SK-N-SH (cell line): ENCODE data around the gene RHBDF2. TPM values are rescaled to one million over a fixed set of nuclear protein-coding genes. Genes with fewer than 3 reads are reported as not detected.
A peak's percentile ranks its signal among the peaks of the same experiment; 100 is the strongest.

Experiments
- CTCF ChIA-PET: fragments of 300-600, 350-600 bp; formaldehyde crosslinking; extraction: SDS; loops from one replicate; lab custom pipeline; 2021; lab: Yijun Ruan, JAX
- POLR2A ChIA-PET: fragments of 350-600 bp; sonication (Branson Sonifier 250); formaldehyde crosslinking; extraction: SDS; loops from one replicate; lab custom pipeline; 2020; ENCODE audit warnings: antibody characterized with exemption, inconsistent platforms; lab: Yijun Ruan, JAX
- DNase-seq: peaks from one replicate; pipeline ENCODE4 v3.0.0; 2012
- H2AFZ ChIP-seq: fragments of 200-600 bp; sonication (generic); 2 replicates; pipeline ENCODE4 v1.8.1; 2016; ENCODE audit warnings: antibody characterized with exemption, mild to moderate bottlenecking, low read depth
- H3F3A ChIP-seq: fragments of 200-600 bp; sonication (generic); replicated peaks from 2 replicates; pipeline ENCODE3; 2016; ENCODE audit warnings: antibody characterized with exemption, mild to moderate bottlenecking; ENCODE audit not compliant: insufficient read depth
- H3K27ac ChIP-seq, 2 experiments: fragments of 200-500 bp in 1 of 2; fragments of 200-600 bp in 1 of 2; sonication (Bioruptor generic) in 1 of 2; sonication (generic), shearing (Covaris generic) in 1 of 2; 2 replicates each; pipeline versions ENCODE4 v1.5.1 to v1.6.1; 2014 to 2016; ENCODE audit warnings: low read depth in 2 of 2, inconsistent platforms in 1 of 2, low read length in 1 of 2, mild to moderate bottlenecking in 1 of 2, mixed read lengths in 1 of 2
- H3K27me3 ChIP-seq: fragments of 200-600 bp; sonication (generic), shearing (Covaris generic); 2 replicates; pipeline ENCODE4 v1.6.1; 2016; ENCODE audit warnings: mixed run types; ENCODE audit not compliant: insufficient read depth
- H3K36me3 ChIP-seq, 2 experiments: fragments of 200-500 bp in 1 of 2; fragments of 200-600 bp in 1 of 2; sonication (Bioruptor generic) in 1 of 2; sonication (generic) in 1 of 2; replicated peaks in 1 of 2; 2 replicates each; pipeline versions ENCODE3 to v1.5.1; 2014 to 2016; ENCODE audit warnings: low read length in 1 of 2, mild to moderate bottlenecking in 1 of 2; ENCODE audit not compliant: insufficient read depth in 2 of 2, control insufficient read depth in 1 of 2
- H3K4me1 ChIP-seq, 2 experiments: fragments of 200-500 bp in 1 of 2; fragments of 200-600 bp in 1 of 2; sonication (Bioruptor generic) in 1 of 2; sonication (generic), shearing (Covaris generic) in 1 of 2; 2 replicates each; pipeline versions ENCODE4 v1.5.1 to v1.6.1; 2014 to 2016; ENCODE audit warnings: low read depth in 1 of 2, low read length in 1 of 2, mixed run types in 1 of 2; ENCODE audit not compliant: insufficient read depth in 2 of 2, control insufficient read depth in 1 of 2
- H3K4me2 ChIP-seq: fragments of 200-600 bp; sonication (generic), shearing (Covaris generic); 2 replicates; pipeline ENCODE4 v1.6.1; 2017; ENCODE audit warnings: mixed run types
- H3K4me3 ChIP-seq, 2 experiments: fragments of 200-500 bp in 1 of 2; fragments of 200-600 bp in 1 of 2; sonication (Bioruptor generic) in 1 of 2; sonication (generic), shearing (Covaris generic) in 1 of 2; 2 replicates each; pipeline versions ENCODE4 v1.5.1 to v1.8.1; 2014 to 2016; ENCODE audit warnings: low read depth in 2 of 2, inconsistent platforms in 1 of 2, low read length in 1 of 2, mild to moderate bottlenecking in 1 of 2, mixed read lengths in 1 of 2, moderate library complexity in 1 of 2
- H3K79me2 ChIP-seq: fragments of 200-600 bp; sonication (generic); 2 replicates; pipeline ENCODE4 v1.8.1; 2017; ENCODE audit warnings: mild to moderate bottlenecking; ENCODE audit not compliant: insufficient read depth
- H3K9ac ChIP-seq: fragments of 200-600 bp; sonication (generic); 2 replicates; pipeline ENCODE4 v1.6.1; 2017; ENCODE audit warnings: mixed run types
- H3K9me2 ChIP-seq: fragments of 200-600 bp; sonication (generic); 2 replicates; pipeline ENCODE4 v1.6.1; 2017; ENCODE audit warnings: mixed run types
- H3K9me3 ChIP-seq: fragments of 200-600 bp; sonication (generic); 2 replicates; pipeline ENCODE4 v1.6.1; 2017; ENCODE audit warnings: mixed run types, mild to moderate bottlenecking, moderate library complexity
- H4K20me1 ChIP-seq: fragments of 200-600 bp; sonication (generic); 2 replicates; pipeline ENCODE4 v1.6.1; 2017; ENCODE audit warnings: mild to moderate bottlenecking, mixed run types; ENCODE audit not compliant: insufficient read depth
- EP300 ChIP-seq, 2 experiments: IDR thresholded peaks; 2 replicates each; pipeline versions ENCODE4 v1.4.0 to v1.6.1; 2012; ENCODE audit warnings: borderline replicate concordance in 1 of 2, low read depth in 1 of 2, low read length in 1 of 2
- FOSL2 ChIP-seq: IDR thresholded peaks from 2 replicates; pipeline ENCODE4 v1.4.0; 2012; ENCODE audit warnings: low read depth, mild to moderate bottlenecking, moderate library complexity, borderline replicate concordance
- GATA2 ChIP-seq: sonication (generic); formaldehyde crosslinking; IDR thresholded peaks from 2 replicates; pipeline ENCODE4 v1.5.0; 2020; ENCODE audit warnings: mild to moderate bottlenecking, missing genetic modification reagents
- RAD21 ChIP-seq: IDR thresholded peaks from 2 replicates; pipeline ENCODE4 v1.6.1; 2012; ENCODE audit warnings: mild to moderate bottlenecking, low read length
- WGBS: methylation state at CpG from one replicate; pipeline ENCODE4 v1.1.6; 2017; ENCODE audit warnings: low lambda C conversion rate; 5-methylcytosine and 5-hydroxymethylcytosine counted together
- polyA plus RNA-seq, 3 experiments: library from polyadenylated mRNA; depleted of rRNA; stranded (reverse); fragments of >200 nt; gene quantifications; 2 replicates each; pipeline ENCODE4 v1.2.3, GENCODE V29; 2012
- TF ChIP-seq, protein P1 (sequence below): IDR thresholded peaks from 2 replicates; pipeline ENCODE4 v1.4.0; 2012; ENCODE audit warnings: low read depth, borderline replicate concordance
- TF ChIP-seq, protein P2 (sequence below): fragments of 200-600 bp; sonication (generic); IDR thresholded peaks from 2 replicates; pipeline ENCODE4 v1.6.1; 2017; ENCODE audit warnings: antibody characterized with exemption, mild to moderate bottlenecking, moderate library complexity
- TF ChIP-seq, protein P3 (sequence below): IDR thresholded peaks from 2 replicates; pipeline ENCODE4 v1.4.0; 2012; ENCODE audit warnings: low read depth, borderline replicate concordance

Gene RHBDF2
- polyA plus RNA-seq, 1 of the 3 experiments (the other 2 are of a cell fraction), result 16.1 TPM

DNA sequence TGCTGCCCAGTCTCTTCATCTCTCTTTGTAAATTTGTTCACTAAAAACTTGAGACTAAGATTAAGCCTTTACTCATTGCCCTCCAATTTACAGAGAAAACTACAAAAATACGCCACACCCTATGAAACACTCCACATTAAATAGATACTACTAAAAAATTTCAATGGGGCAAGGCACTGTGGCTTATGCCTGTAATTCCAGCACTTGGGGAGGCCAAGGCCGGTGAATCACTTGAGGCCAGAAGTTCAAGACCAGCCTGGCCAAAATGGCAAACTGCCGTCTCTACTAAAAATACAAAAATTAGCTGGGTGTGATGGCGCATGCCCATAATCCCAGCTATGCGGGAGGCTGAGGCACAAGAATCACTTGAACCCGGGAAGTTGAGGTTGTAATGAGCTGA is 52.1 kb downstream of the RHBDF2 start (continued):
- TF ChIP-seq, protein P1, sequence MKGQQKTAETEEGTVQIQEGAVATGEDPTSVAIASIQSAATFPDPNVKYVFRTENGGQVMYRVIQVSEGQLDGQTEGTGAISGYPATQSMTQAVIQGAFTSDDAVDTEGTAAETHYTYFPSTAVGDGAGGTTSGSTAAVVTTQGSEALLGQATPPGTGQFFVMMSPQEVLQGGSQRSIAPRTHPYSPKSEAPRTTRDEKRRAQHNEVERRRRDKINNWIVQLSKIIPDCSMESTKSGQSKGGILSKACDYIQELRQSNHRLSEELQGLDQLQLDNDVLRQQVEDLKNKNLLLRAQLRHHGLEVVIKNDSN, result no peak
- TF ChIP-seq, all 33 proteins: peak for 0

DNA sequence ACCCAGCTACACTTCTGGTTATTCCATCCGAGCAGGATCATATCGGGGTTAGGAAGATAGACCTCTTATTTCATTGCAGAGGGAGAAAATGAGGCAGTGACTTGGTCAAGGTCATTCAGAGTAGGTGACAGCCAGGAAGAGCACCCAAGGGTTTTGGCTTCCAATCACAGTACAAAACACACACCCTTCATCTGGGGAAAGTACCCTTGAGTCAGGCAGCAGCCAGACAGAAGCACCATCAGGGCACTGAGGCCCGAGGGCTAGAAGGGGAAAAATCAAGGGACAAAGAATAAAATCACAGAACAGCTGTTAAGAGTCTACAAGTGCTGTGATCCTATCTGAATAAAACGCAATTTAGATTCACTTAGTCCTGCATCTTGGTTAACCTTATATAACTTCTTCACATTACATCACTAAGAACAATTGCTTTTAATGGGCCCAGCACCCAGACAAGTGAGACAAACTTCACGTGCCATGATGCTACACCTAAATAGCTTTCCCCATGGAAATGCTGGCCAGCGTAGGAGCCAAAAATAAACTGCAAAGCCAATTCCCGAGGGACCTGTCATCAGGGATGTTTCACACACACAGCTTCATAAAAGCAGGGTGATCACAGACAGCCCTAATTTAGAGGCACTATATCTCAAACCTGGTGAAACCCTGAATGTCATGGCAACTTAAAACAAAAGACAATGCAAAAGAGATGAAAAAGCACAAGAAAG is 53.1 kb downstream of the RHBDF2 start:
- Histone ChIP-seq H3K4me1 (peaks cover 42 to 45% of the 10 kb centered on the region in 2 experiments), H3K36me3 (no peaks in the 10 kb centered on the region), H3K9me3 (no peaks in the 10 kb centered on the region), H3K27me3 (no peaks in the 10 kb centered on the region), H3K79me2 (peaks cover 91% of the 10 kb centered on the region), H3K4me3 (no peak overlapping the region), H3K27ac (peak overlapping the region; percentile 39 to 64; a peak in 3 of 4 replicates), H2AFZ (no peak overlapping the region), H3K9me2 (no peaks in the 10 kb centered on the region), H3F3A (peaks cover 25% of the 10 kb centered on the region), H4K20me1 (peaks cover 90% of the 10 kb centered on the region), H3K9ac (no peak overlapping the region), H3K4me2 (peak overlapping the region; percentile 69)
- DNase-seq, result peak; percentile 41
- TF ChIP-seq EP300 (IDR thresholded peaks at IDR 0.05; ENCODE audit: borderline replicate concordance in 1 of 2, low read depth in 1 of 2, low read length in 1 of 2) (no peak), RAD21 (no peak), FOSL2 (no peak), GATA2 (CRISPR knock-in tag) (peak; percentile 19; the same call in 1 of the 2 replicates)
- TF ChIP-seq, protein P2, sequence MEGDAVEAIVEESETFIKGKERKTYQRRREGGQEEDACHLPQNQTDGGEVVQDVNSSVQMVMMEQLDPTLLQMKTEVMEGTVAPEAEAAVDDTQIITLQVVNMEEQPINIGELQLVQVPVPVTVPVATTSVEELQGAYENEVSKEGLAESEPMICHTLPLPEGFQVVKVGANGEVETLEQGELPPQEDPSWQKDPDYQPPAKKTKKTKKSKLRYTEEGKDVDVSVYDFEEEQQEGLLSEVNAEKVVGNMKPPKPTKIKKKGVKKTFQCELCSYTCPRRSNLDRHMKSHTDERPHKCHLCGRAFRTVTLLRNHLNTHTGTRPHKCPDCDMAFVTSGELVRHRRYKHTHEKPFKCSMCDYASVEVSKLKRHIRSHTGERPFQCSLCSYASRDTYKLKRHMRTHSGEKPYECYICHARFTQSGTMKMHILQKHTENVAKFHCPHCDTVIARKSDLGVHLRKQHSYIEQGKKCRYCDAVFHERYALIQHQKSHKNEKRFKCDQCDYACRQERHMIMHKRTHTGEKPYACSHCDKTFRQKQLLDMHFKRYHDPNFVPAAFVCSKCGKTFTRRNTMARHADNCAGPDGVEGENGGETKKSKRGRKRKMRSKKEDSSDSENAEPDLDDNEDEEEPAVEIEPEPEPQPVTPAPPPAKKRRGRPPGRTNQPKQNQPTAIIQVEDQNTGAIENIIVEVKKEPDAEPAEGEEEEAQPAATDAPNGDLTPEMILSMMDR, result no peak
- TF ChIP-seq, protein P3, sequence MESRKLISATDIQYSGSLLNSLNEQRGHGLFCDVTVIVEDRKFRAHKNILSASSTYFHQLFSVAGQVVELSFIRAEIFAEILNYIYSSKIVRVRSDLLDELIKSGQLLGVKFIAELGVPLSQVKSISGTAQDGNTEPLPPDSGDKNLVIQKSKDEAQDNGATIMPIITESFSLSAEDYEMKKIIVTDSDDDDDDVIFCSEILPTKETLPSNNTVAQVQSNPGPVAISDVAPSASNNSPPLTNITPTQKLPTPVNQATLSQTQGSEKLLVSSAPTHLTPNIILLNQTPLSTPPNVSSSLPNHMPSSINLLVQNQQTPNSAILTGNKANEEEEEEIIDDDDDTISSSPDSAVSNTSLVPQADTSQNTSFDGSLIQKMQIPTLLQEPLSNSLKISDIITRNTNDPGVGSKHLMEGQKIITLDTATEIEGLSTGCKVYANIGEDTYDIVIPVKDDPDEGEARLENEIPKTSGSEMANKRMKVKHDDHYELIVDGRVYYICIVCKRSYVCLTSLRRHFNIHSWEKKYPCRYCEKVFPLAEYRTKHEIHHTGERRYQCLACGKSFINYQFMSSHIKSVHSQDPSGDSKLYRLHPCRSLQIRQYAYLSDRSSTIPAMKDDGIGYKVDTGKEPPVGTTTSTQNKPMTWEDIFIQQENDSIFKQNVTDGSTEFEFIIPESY, result no peak
- ChIA-PET POLR2A (interaction anchor here (2.3 kb wide), 1 partner anchor 33 kb away, joined by 7 read pairs; no protein-coding TSS in a partner anchor), CTCF (interaction anchor here (0.7 to 56.8 kb wide), 13 partner anchors 10 to 279 kb away, joined by 3 to 1687 read pairs (median 6); partner anchors contain the start of genes AANAT and RHBDF2)
- 61% methylated on average over 7 of the region's 7 CpGs for WGBS
